ENCODE results near the gene MID1IP1.

The MID1IP1 gene

GRCh38 chrX:38811515-38812243 lies 10.4 kb downstream of the MID1IP1 start:
- DNase-seq (ENCODE audit: low read depth in 2 of 2): no peak

DNA sequence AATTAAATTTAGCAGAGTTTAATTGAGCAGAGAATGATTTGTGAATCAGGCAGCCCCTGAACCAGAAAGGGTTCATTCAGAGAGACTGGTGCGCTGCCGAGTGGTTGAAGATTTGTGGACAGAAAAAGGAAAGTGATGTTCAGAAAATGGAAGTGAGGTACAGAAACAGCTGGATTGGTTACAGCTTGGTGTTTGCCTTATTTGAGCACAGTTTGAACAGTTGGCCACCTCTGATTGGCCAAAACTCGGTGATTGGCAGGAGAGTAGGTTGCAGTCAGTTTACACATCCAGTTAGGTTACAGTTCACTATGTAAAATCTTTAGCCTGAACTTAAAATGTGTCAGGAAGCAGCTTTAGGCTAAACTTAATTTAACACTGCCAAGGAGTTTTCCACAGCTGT lies 14.9 kb downstream of the MID1IP1 start:
- DNase-seq (ENCODE audit: low read depth in 2 of 2): no peak

DNA sequence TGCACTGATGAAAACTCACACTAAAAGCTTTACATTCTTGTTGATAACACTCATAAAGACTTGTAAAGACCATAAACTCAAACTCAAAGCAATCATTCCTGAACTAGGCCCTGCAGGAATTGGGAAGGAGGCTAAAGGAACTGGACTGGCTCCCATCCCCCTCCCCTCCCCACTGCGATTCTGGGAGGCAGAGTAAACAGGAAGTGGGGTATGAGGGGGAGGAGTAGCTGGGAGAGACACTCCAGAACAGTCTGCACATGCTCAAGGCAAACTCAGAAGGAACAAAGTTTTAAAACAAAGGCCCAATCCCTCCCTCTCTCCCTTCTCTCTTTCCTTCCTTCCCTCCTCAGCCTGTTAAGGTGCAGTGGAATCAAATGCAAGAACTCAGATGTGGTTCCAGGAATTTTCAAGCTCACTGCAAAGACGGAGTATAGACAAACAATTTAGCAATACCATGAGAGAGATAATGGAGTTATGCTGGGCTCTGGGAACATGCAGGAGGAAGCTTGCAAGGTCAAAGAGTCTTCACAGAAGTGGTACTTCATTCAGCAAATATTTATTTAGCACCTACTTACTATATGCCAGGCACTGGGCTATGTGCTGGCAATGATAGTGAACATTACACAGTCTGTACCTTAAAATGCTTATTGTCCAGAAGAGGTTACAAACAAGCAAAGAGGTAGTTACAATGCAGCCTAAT lies 15.9 kb downstream of the MID1IP1 start:
- DNase-seq (ENCODE audit: low read depth in 2 of 2): no peak

DNA sequence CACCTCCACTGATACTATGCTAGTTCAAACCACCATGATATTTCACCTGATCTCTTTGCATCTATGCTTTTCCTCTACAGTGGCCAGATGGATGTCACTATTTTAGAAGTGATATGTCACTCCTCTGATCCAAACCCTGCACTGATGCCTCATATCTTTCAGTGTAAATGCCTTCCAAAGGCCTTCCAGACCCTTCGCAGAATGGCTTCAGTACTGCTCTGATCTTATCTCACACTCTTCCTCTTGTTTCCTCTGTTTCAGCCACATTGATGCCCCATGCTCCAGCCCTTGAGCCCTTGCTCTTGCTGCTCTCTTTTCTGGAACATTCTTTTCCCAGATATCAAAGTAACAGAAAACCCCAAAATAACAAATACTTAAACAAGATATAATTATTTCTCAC lies 17.9 kb downstream of the MID1IP1 start:
- DNase-seq (ENCODE audit: low read depth in 2 of 2): no peak

DNA sequence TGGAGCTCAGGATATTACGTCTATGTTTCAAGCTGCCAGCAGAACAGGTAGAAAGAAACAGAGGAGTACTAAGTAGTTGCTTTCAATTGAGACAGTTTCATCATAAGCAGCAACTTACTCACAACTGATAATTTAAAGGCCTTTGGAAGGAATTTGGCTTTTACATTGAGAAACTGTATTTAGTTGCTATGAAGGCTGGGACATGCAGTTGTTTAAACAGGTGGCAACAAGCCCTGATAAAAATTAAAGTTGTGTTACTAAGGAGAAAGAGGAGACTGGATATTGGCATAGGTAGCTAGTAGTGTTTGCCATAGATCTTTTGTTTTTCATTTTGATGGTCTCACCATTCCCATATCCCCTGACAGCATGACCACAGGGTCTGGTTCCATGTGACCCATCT lies 18.4 kb downstream of the MID1IP1 start:
- DNase-seq (ENCODE audit: low read depth in 2 of 2): no peak

- DNase-seq (ENCODE audit: low read depth in 2 of 2): no peak
Measured at GRCh38 chrX:38820751-38821150, 19.5 kb downstream of the MID1IP1 start.

DNA sequence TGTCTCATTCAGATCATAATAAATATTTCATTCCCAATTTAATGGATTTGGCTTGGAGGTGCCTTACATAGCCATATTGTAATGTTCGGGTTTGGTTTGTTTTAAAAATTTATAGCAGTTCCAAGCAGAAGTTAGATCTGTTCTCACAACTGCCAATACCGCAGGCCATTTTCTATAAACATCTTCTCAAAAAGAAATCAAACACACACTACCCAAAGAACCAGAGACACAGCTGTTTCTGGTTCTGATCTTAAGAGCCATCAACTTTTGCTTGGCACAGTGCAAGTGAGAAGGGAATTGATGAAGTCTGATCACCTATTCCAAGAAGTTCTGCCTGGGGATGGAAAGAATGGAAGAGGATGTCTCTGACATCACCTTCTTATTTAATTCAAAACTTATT lies 22.9 kb downstream of the MID1IP1 start:
- DNase-seq (ENCODE audit: low read depth in 2 of 2): no peak

GRCh38 chrX:38831949-38832348 lies 30.7 kb downstream of the MID1IP1 start:
- no peak for DNase-seq (ENCODE audit: low read depth in 2 of 2)

- no peak for DNase-seq (ENCODE audit: low read depth in 2 of 2)
Measured at GRCh38 chrX:38837389-38837788, 36.1 kb downstream of the MID1IP1 start.

DNA sequence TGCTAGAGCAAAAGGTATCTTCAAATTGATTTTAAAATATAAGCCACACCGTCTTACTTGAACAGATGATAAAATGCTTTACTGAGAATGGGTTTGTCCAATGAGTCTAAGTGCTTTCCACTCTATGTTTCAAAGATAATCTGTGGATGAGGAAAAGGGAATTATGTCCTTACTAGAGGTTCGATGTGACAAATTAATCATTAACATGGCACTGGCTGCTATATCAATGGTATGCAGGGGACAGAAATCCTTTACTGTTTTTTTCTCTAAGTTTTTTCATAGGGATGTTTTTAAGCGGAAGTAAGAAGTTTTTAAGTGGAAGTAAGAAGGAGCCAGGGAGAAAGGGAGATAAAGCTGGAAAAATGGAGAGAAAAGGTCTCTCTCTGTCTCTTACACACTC lies 38.0 kb downstream of the MID1IP1 start:
- no peak for DNase-seq (ENCODE audit: low read depth in 2 of 2)

GRCh38 chrX:38839944-38840343 lies 38.7 kb downstream of the MID1IP1 start:
- no peak for DNase-seq (ENCODE audit: low read depth in 2 of 2)

- DNase-seq (ENCODE audit: low read depth in 2 of 2): no peak
Measured at GRCh38 chrX:38841750-38842149, 40.5 kb downstream of the MID1IP1 start.

DNA sequence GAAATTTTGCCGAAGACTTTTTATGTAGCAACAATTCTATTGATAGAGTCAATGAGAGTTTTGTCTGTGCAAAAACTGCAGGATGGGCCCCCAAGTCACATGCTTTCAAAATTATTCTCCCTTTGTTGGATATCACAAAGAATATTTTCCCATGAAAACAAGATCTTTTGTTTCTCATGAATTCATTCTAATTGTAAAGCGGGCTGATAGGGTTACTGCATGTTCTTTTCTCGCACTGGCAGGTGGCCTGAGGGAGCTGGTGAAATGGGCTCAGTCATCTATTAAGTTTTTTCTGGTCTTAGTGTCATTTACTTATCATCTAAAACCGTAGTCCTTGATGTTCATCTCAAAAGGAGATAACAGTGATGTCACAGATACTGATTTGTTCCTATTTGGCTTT lies 44.2 kb downstream of the MID1IP1 start:
- no peak for DNase-seq (ENCODE audit: low read depth in 2 of 2)

GRCh38 chrX:38847206-38847902 lies 46.1 kb downstream of the MID1IP1 start:
- no peak for DNase-seq (ENCODE audit: low read depth in 2 of 2)

- no peak for DNase-seq (ENCODE audit: low read depth in 2 of 2)
Measured at GRCh38 chrX:38847903-38848230, 46.6 kb downstream of the MID1IP1 start.

- DNase-seq (ENCODE audit: low read depth in 2 of 2): no peak
Measured at GRCh38 chrX:38848671-38849455, 47.6 kb downstream of the MID1IP1 start.

GRCh38 chrX:38850807-38851544 lies 49.7 kb downstream of the MID1IP1 start:
- DNase-seq (ENCODE audit: low read depth in 2 of 2): no peak

- no peak for DNase-seq (ENCODE audit: low read depth in 2 of 2)
Measured at GRCh38 chrX:38854305-38854704, 53.0 kb downstream of the MID1IP1 start.

All from stimulated activated CD4-positive, alpha-beta T cell treated with anti-CD3 and anti-CD28 coated beads, Interleukin-1b, Interleukin-23, amount 100 ng/mL, for 4 hours (primary cell).